Mammary epithelial cell (primary cell): ENCODE results near the gene CASK.

Experiments used
- EZH2 ChIP-seq: IDR thresholded peaks from 2 replicates; pipeline ENCODE4 v1.6.1; 2012; ENCODE audit warnings: low read length, inconsistent platforms, borderline replicate concordance
- TF ChIP-seq, protein P1 (sequence below), 2 donors: IDR thresholded peaks in 1 of 2; conservative IDR thresholded peaks in 1 of 2; 2 replicates each; pipeline ENCODE4 v1.5.1; 2011 to 2012; ENCODE audit warnings: inconsistent platforms in 2 of 2, low read length in 2 of 2, mild to moderate bottlenecking in 2 of 2, control low read depth in 1 of 2, low read depth in 1 of 2; ENCODE audit not compliant: insufficient read depth in 1 of 2; ENCODE audit errors: extremely low read depth in 1 of 2

- no peak for TF ChIP-seq EZH2
- TF ChIP-seq, protein P1, sequence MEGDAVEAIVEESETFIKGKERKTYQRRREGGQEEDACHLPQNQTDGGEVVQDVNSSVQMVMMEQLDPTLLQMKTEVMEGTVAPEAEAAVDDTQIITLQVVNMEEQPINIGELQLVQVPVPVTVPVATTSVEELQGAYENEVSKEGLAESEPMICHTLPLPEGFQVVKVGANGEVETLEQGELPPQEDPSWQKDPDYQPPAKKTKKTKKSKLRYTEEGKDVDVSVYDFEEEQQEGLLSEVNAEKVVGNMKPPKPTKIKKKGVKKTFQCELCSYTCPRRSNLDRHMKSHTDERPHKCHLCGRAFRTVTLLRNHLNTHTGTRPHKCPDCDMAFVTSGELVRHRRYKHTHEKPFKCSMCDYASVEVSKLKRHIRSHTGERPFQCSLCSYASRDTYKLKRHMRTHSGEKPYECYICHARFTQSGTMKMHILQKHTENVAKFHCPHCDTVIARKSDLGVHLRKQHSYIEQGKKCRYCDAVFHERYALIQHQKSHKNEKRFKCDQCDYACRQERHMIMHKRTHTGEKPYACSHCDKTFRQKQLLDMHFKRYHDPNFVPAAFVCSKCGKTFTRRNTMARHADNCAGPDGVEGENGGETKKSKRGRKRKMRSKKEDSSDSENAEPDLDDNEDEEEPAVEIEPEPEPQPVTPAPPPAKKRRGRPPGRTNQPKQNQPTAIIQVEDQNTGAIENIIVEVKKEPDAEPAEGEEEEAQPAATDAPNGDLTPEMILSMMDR (conservative IDR thresholded peaks at IDR 0.05 in 1 of 2, IDR thresholded peaks at IDR 0.05 in 1 of 2; ENCODE audit: extremely low read depth in 1 of 2, insufficient read depth in 1 of 2, low read depth in 1 of 2, low read length in 2 of 2): no peak
These were observed 406.9 kb downstream of the CASK start for GRCh38 chrX:41516456-41516855.
